ENCODE data around the gene C2orf49. TPM values are rescaled to one million over a fixed set of nuclear protein-coding genes. Genes with fewer than 3 reads are reported as not detected.

C2orf49 gene
- total and polyA plus RNA-seq, 10 of the 15 experiments (the other 5 are each of a cell fraction or from before 2014, with no cell fraction given), result 7.2 to 24.2 (median 15.5) TPM

- RAD21 ChIA-PET (ENCODE audit: unreplicated experiment), result interaction anchor here (0.5 to 1.1 kb wide), 3 partner anchors 18 to 346 kb away, joined by 3 read pairs; no protein-coding TSS in a partner anchor
- SMC1A ChIA-PET (ENCODE audit: uncharacterized antibody, unreplicated experiment), result interaction anchor here (0.7 to 1.4 kb wide), 10 partner anchors 8 to 869 kb away, joined by 3 to 4 read pairs (median 4); no protein-coding TSS in a partner anchor
- no peaks in the 10 kb centered on the region for H3K27me3 ChIP-seq (replicated peaks in 1 of 2; ENCODE audit: control insufficient read depth in 2 of 2, insufficient read depth in 2 of 2, low read length in 1 of 2)
- H3K4me1 ChIP-seq (ENCODE audit: control insufficient read depth, insufficient read depth, low read length), result peaks cover 28% of the 10 kb centered on the region
- no peak overlapping the region for H3K4me3 ChIP-seq
- WGBS (ENCODE audit: insufficient coverage, insufficient replicate concordance, low lambda C conversion rate, missing lambda C conversion rate), result 83% methylated on average over 3 of the region's 3 CpGs
- intact Hi-C loops (cut with micrococcal nuclease; ENCODE audit: unreplicated experiment), result no loop called here
- H3K4me2 ChIP-seq (ENCODE audit: control insufficient read depth, insufficient read depth), result peak overlapping the region; percentile 57; the same call in 1 of the 2 replicates
- peaks cover 0 to 8% of the 10 kb centered on the region in 2 experiments; a peak in 2 of 4 replicates for H3K36me3 ChIP-seq (ENCODE audit: control insufficient read depth in 2 of 2, insufficient read depth in 2 of 2, low read length in 1 of 2)
- TF ChIP-seq RB1 (IDR thresholded peaks at IDR 0.05; ENCODE audit: borderline replicate concordance), result no peak
- TF ChIP-seq IKZF2 (IDR thresholded peaks at IDR 0.05), result no peak
- no peak for TF ChIP-seq E4F1 (IDR thresholded peaks at IDR 0.05; ENCODE audit: borderline replicate concordance, partially characterized antibody)
- TF ChIP-seq ASH2L (IDR thresholded peaks at IDR 0.05; ENCODE audit: borderline replicate concordance, low read depth), result no peak
- TF ChIP-seq PRDM15 (CRISPR knock-in tag; IDR thresholded peaks at IDR 0.05), result no peak
- TF ChIP-seq ZZZ3 (IDR thresholded peaks at IDR 0.05; ENCODE audit: control insufficient read depth, insufficient read length, low read depth), result no peak
- no peak for TF ChIP-seq CBX3 (IDR thresholded peaks at IDR 0.05; ENCODE audit: borderline replicate concordance, low read depth)
- no peak for TF ChIP-seq SIX5 (IDR thresholded peaks at IDR 0.05; ENCODE audit: low read depth, low read length, severe bottlenecking)
- no peak for TF ChIP-seq RCOR1 (conservative IDR thresholded peaks at IDR 0.05; ENCODE audit: low read depth, low read length)
- TF ChIP-seq CHD2 (IDR thresholded peaks at IDR 0.05; ENCODE audit: borderline replicate concordance, low read depth, low read length), result no peak
- TF ChIP-seq SMC3 (IDR thresholded peaks at IDR 0.05; ENCODE audit: borderline replicate concordance, low read length), result no peak
- no peak for TF ChIP-seq POU2F2 (IDR thresholded peaks at IDR 0.05; ENCODE audit: borderline replicate concordance, low read depth, low read length)
- no peak for TF ChIP-seq ZNF217 (IDR thresholded peaks at IDR 0.05)
- no peak for TF ChIP-seq SMAD5 (IDR thresholded peaks at IDR 0.05; ENCODE audit: low read depth)
- no peak for TF ChIP-seq EED (IDR thresholded peaks at IDR 0.05; ENCODE audit: low read depth)
- no TSS peak for BruUV-seq (replicated peaks)
- in situ Hi-C loops (cut with MboI), result no loop called here
- POLR2A ChIA-PET, result interaction anchor here (1.0 kb wide), 1 partner anchor 15 kb away, joined by 3 read pairs; the partner anchor contains the start of gene C2orf49
- H3K27ac ChIP-seq (ENCODE audit: control insufficient read depth, insufficient read depth), result peak overlapping the region; percentile 68; the same call in 1 of the 2 replicates
- DNase-seq (ENCODE audit: low read depth, low spot score), result no peak
- CTCF ChIA-PET, result interaction anchor here (0.8 to 1.9 kb wide), 3 partner anchors 16 to 209 kb away, joined by 3 to 5 read pairs (median 3); no protein-coding TSS in a partner anchor
- FAIRE-seq, result peak; percentile 18
- H2AFZ ChIP-seq (ENCODE audit: control insufficient read depth, low read depth, low read length), result no peak overlapping the region
- H3K9ac ChIP-seq (ENCODE audit: control insufficient read depth, insufficient read depth, low read length), result no peak overlapping the region
- no peaks in the 10 kb centered on the region for H4K20me1 ChIP-seq (ENCODE audit: control insufficient read depth, insufficient read depth)
- H3K9me3 ChIP-seq (replicated peaks; ENCODE audit: control insufficient read depth, insufficient read depth, low read length), result no peaks in the 10 kb centered on the region
- peaks cover 81% of the 10 kb centered on the region for H3K79me2 ChIP-seq (ENCODE audit: control insufficient read depth, insufficient read depth, low read length)
- ATAC-seq, result peak; percentile 58
These were observed 15.3 kb upstream of the C2orf49 start for GRCh38 chr2:105321875-105322646.

Measured in GM12878 (cell line).